ENCODE data around the gene PDE10A.

- TF ChIP-seq CTCF (IDR thresholded peaks at IDR 0.05) (no peak), POLR2AphosphoS5 (IDR thresholded peaks at IDR 0.05) (no peak)
Measured at GRCh38 chr6:165308926-165309731, 353.9 kb downstream of the PDE10A start, which contains the start of gene C6orf118.

Data from suprapubic skin (tissue), 3 donors.